ENCODE measurements around the gene KRTAP10-2.

DNA sequence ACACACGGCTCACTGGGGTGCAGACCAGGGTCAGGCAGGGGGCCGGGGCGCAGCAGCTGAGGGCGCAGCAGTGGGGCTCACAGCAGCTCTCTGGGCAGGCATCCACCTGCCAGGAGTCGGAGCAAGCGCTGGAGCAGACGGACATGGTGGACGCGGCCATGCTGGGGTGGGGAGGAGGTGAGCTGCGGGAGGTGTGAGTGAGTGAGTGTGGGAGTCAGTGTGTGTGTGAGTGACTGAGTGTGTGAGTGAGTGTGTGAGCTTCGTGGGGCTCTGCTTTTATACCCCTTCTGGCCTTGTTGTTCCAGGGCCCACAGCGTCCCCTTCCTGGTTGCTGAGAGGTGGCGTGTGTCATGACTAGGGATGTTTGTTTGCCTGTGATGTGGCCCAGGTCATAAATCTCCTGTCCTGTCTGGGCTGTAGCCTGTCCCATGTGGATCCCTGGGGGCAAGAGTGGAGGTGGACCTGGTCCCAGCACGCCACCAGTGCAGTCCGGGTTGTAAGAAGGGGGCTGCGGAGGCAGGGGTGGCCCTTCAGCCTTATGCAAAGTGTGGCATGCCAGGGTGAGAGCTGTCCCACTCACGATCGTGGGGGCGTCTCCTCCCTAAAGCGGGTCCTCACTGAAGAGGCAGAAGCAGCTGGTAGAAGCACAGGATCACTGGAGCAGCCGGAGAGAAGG, 11.2 kb downstream of the KRTAP10-2 start, which contains the start of gene KRTAP10-1:
- TF ChIP-seq CTCF (IDR thresholded peaks at IDR 0.05; ENCODE audit: borderline replicate concordance, extremely low read depth, low read length, poor library complexity, severe bottlenecking) (no peak), EZH2 (IDR thresholded peaks at IDR 0.05; ENCODE audit: borderline replicate concordance, low read depth, low read length, severe bottlenecking) (no peak)
